GM19328 (cell line): Measurements from ENCODE around the gene C6orf47.
A peak's percentile ranks its signal among the peaks of the same experiment; 100 is the strongest.

ENCODE experiments used
- ATAC-seq: cut with Tn5 transposase; IDR thresholded peaks from one replicate; pipeline ENCODE4 v1.9.1; 2021; ENCODE audit warnings: mild to moderate bottlenecking, moderate library complexity; ENCODE audit not compliant: unreplicated experiment

The C6orf47 gene

GRCh38 chr6:31662124-31662723 lies 1.6 kb upstream of the C6orf47 start:
- no peak for ATAC-seq

- ATAC-seq, result no peak
These were observed 915 bp upstream of the C6orf47 start for GRCh38 chr6:31661262-31662123.

GRCh38 chr6:31659649-31660380 lies 763 bp downstream of the C6orf47 start:
- ATAC-seq, result no peak

GRCh38 chr6:31658983-31659648 lies 1.5 kb downstream of the C6orf47 start:
- ATAC-seq, result no peak

GRCh38 chr6:31658158-31658688 lies 2.4 kb downstream of the C6orf47 start:
- no peak for ATAC-seq

GRCh38 chr6:31657406-31658157 lies 3.0 kb downstream of the C6orf47 start:
- ATAC-seq, result no peak

GRCh38 chr6:31655349-31656237 lies 5.0 kb downstream of the C6orf47 start, which contains the start of gene APOM:
APOM (plus strand) TSS chr6:31655894; CDS start chr6:31655967, 73 bp downstream.
- ATAC-seq, result no peak

- ATAC-seq, result no peak
These were observed 5.8 kb downstream of the C6orf47 start for GRCh38 chr6:31654574-31655348.

- ATAC-seq, result peak; percentile 40
These were observed 7.5 kb downstream of the C6orf47 start for GRCh38 chr6:31652925-31653724.

- peak; percentile 20 for ATAC-seq
These were observed 8.9 kb downstream of the C6orf47 start for GRCh38 chr6:31651602-31652191.

GRCh38 chr6:31645325-31645724 lies 15.3 kb downstream of the C6orf47 start:
- no peak for ATAC-seq

GRCh38 chr6:31643818-31644454 lies 16.6 kb downstream of the C6orf47 start:
- no peak for ATAC-seq

GRCh38 chr6:31642798-31643570 lies 17.6 kb downstream of the C6orf47 start:
- ATAC-seq, result no peak

GRCh38 chr6:31641370-31641769 lies 19.2 kb downstream of the C6orf47 start:
- no peak for ATAC-seq

GRCh38 chr6:31640612-31641011 lies 20.0 kb downstream of the C6orf47 start:
- ATAC-seq, result no peak

- no peak for ATAC-seq
These were observed 21.1 kb downstream of the C6orf47 start for GRCh38 chr6:31639449-31639861.
